AG04449 (cell line): ENCODE results near the gene TJP3.

ENCODE experiments used
- CTCF ChIA-PET: fragments of 350-600 bp; formaldehyde crosslinking; extraction: SDS; loops from one replicate; lab custom pipeline; 2021; ENCODE audit warnings: antibody characterized with exemption; lab: Yijun Ruan, JAX
- POLR2A ChIA-PET: fragments of 400-600, 350-600 bp; formaldehyde crosslinking; extraction: SDS; loops from one replicate; lab custom pipeline; 2020; ENCODE audit warnings: antibody characterized with exemption, inconsistent platforms; lab: Yijun Ruan, JAX
- DNase-seq: peaks from one replicate; pipeline ENCODE4 v3.0.0-alpha.2; 2010; ENCODE audit warnings: low read depth, low spot score
- H3K4me3 ChIP-seq: 2 replicates; pipeline ENCODE4 v1.5.1; 2011; ENCODE audit warnings: low read depth, mild to moderate bottlenecking, control low read depth, low read length
- CTCF ChIP-seq: IDR thresholded peaks from one replicate; pipeline ENCODE4 v1.5.1; 2011; ENCODE audit warnings: mild to moderate bottlenecking, moderate library complexity, low read length, control low read depth, inconsistent platforms; ENCODE audit not compliant: insufficient read depth; ENCODE audit errors: missing control alignments

TJP3 gene

GRCh38 chr19:3668331-3669081, 39.7 kb upstream of the TJP3 start:
- no peak for DNase-seq
- ChIA-PET CTCF (interaction anchor here (1.1 to 5.1 kb wide), 5 partner anchors 13 to 60 kb away, joined by 3 to 48 read pairs (median 6); partner anchors contain the start of gene TJP3), POLR2A (no interaction called here)
- no peak overlapping the region for H3K4me3 ChIP-seq
- TF ChIP-seq CTCF = no peak

GRCh38 chr19:3669082-3669946, 38.9 kb upstream of the TJP3 start:
- ChIA-PET POLR2A (no interaction called here), CTCF (interaction anchor here (1.2 to 5.1 kb wide), 2 partner anchors 14 to 23 kb away, joined by 4 to 48 read pairs; no protein-coding TSS in a partner anchor)
- no peak for TF ChIP-seq CTCF
- H3K4me3 ChIP-seq = no peak overlapping the region
- no peak for DNase-seq

- CTCF ChIA-PET = interaction anchor here (0.7 kb wide), 1 partner anchor 32 kb away, joined by 4 read pairs; no protein-coding TSS in a partner anchor
- no peak for DNase-seq
- POLR2A ChIA-PET = no interaction called here
- H3K4me3 ChIP-seq = no peak overlapping the region
- no peak for TF ChIP-seq CTCF
Measured at GRCh38 chr19:3669947-3670795, 38.0 kb upstream of the TJP3 start.

GRCh38 chr19:3670796-3671679, 37.1 kb upstream of the TJP3 start:
- DNase-seq = no peak
- H3K4me3 ChIP-seq = no peak overlapping the region
- no peak for TF ChIP-seq CTCF
- ChIA-PET CTCF (interaction anchor here (0.7 to 1.3 kb wide), 3 partner anchors 9 to 36 kb away, joined by 3 to 4 read pairs (median 4); no protein-coding TSS in a partner anchor), POLR2A (no interaction called here)
